Trophoblast cell (in vitro differentiated cells and primary cell): ENCODE measurements around the gene NUP62.

Experiments
- DNase-seq, 2 donors: peaks; one replicate each; pipeline ENCODE4 v3.0.0-alpha.2; 2016
- H2AFZ ChIP-seq: 2 replicates; pipeline ENCODE4 v1.6.1; 2013; ENCODE audit warnings: low read length, moderate library complexity, mild to moderate bottlenecking; ENCODE audit not compliant: insufficient read depth, poor library complexity
- H2AK5ac ChIP-seq: 2 replicates; pipeline ENCODE4 v1.6.1; 2013; ENCODE audit warnings: mild to moderate bottlenecking, low read length
- H2BK120ac ChIP-seq: 2 replicates; pipeline ENCODE4 v1.6.1; 2013; ENCODE audit warnings: low read length, mild to moderate bottlenecking, moderate library complexity; ENCODE audit not compliant: insufficient read depth, poor library complexity
- H2BK12ac ChIP-seq: 2 replicates; pipeline ENCODE4 v1.6.1; 2013; ENCODE audit warnings: mild to moderate bottlenecking, low read length, moderate library complexity
- H2BK5ac ChIP-seq: 2 replicates; pipeline ENCODE4 v1.6.1; 2013; ENCODE audit warnings: low read length, low read depth, moderate library complexity, mild to moderate bottlenecking; ENCODE audit not compliant: poor library complexity
- H3K14ac ChIP-seq: 2 replicates; pipeline ENCODE4 v1.6.1; 2013; ENCODE audit warnings: mild to moderate bottlenecking, low read length
- H3K18ac ChIP-seq: 2 replicates; pipeline ENCODE4 v1.6.1; 2013; ENCODE audit warnings: mild to moderate bottlenecking, low read length
- H3K23ac ChIP-seq: 2 replicates; pipeline ENCODE4 v1.6.1; 2013; ENCODE audit warnings: low read length
- H3K27ac ChIP-seq: 2 replicates; pipeline ENCODE4 v1.5.1; 2013; ENCODE audit warnings: low read depth, mild to moderate bottlenecking, inconsistent platforms, low read length, moderate library complexity
- H3K27me3 ChIP-seq: 2 replicates; pipeline ENCODE4 v1.6.1; 2013; ENCODE audit warnings: inconsistent platforms, mild to moderate bottlenecking, low read length, moderate library complexity; ENCODE audit not compliant: insufficient read depth
- H3K36me3 ChIP-seq, 2 experiments: 1 replicate in 1 of 2; 2 replicates in 1 of 2; pipeline ENCODE4 v1.6.1; 2013; ENCODE audit warnings: low read length in 2 of 2, mild to moderate bottlenecking in 2 of 2, moderate library complexity in 1 of 2; ENCODE audit not compliant: insufficient read depth in 2 of 2, control insufficient read depth in 1 of 2
- H3K4ac ChIP-seq: 2 replicates; pipeline ENCODE4 v1.6.1; 2013; ENCODE audit warnings: low read depth, mild to moderate bottlenecking, low read length, moderate library complexity
- H3K4me1 ChIP-seq, 2 experiments: 1 replicate in 1 of 2; 2 replicates in 1 of 2; pipeline ENCODE4 v1.6.1; 2013; ENCODE audit warnings: low read length in 2 of 2, mild to moderate bottlenecking in 2 of 2, moderate library complexity in 1 of 2; ENCODE audit not compliant: insufficient read depth in 2 of 2, control insufficient read depth in 1 of 2
- H3K4me2 ChIP-seq: 2 replicates; pipeline ENCODE4 v1.6.1; 2013; ENCODE audit warnings: inconsistent platforms, mild to moderate bottlenecking, low read length, moderate library complexity
- H3K4me3 ChIP-seq: 2 replicates; pipeline ENCODE4 v1.5.1; 2013; ENCODE audit warnings: mild to moderate bottlenecking, low read depth, low read length, inconsistent platforms
- H3K79me1 ChIP-seq: one replicate; pipeline ENCODE4 v1.6.1; 2013; ENCODE audit warnings: low read length
- H3K79me2 ChIP-seq: 2 replicates; pipeline ENCODE4 v1.6.1; 2013; ENCODE audit warnings: low read length, mild to moderate bottlenecking; ENCODE audit not compliant: control insufficient read depth, insufficient read depth, poor library complexity
- H3K9ac ChIP-seq: 2 replicates; pipeline ENCODE4 v1.6.1; 2013; ENCODE audit warnings: mild to moderate bottlenecking, low read length
- H3K9me3 ChIP-seq: 2 replicates; pipeline ENCODE4 v1.6.1; 2013; ENCODE audit warnings: low read depth, mild to moderate bottlenecking, control low read depth, inconsistent platforms, low read length; ENCODE audit not compliant: insufficient read depth
- H4K12ac ChIP-seq: 2 replicates; pipeline ENCODE4 v1.6.1; 2013; ENCODE audit warnings: low read depth, mild to moderate bottlenecking, low read length, moderate library complexity
- H4K8ac ChIP-seq: 2 replicates; pipeline ENCODE4 v1.6.1; 2013; ENCODE audit warnings: low read depth, mild to moderate bottlenecking, low read length, moderate library complexity
- H4K91ac ChIP-seq: one replicate; pipeline ENCODE4 v1.6.1; 2013; ENCODE audit warnings: low read depth, mild to moderate bottlenecking, low read length, moderate library complexity
- WGBS: extraction: QIAGEN DNeasy Blood & Tissue Kit; methylation state at CpG from one replicate; pipeline ENCODE4 v1.1.7; 2013; ENCODE audit warnings: missing lambda C conversion rate; ENCODE audit not compliant: insufficient read length, insufficient coverage; ENCODE audit errors: extremely low coverage; 5-methylcytosine and 5-hydroxymethylcytosine counted together

The NUP62 gene

DNA sequence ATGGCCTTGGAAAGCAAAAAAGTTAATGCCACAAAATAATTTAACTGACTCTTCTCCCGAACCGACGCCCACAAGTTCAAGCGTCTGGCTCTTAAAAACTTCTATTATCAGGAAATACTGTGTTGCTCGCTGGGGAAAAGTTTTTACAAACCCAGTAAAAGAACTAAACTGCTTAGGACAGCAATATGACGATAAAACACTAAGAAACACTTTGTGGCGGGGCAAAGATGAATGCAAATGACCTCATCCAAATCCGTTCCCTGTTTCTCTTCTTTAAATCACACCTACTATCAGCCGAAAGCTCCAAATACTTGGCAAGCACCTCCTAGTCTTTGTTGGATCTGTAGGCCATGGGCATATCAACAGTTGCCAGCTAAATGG is 26.8 kb upstream of the NUP62 start:
- no CpG with 5 or more reads among the region's 9 CpGs for whole genome bisulfite sequencing
- H3K27ac ChIP-seq, result no peak overlapping the region

DNA sequence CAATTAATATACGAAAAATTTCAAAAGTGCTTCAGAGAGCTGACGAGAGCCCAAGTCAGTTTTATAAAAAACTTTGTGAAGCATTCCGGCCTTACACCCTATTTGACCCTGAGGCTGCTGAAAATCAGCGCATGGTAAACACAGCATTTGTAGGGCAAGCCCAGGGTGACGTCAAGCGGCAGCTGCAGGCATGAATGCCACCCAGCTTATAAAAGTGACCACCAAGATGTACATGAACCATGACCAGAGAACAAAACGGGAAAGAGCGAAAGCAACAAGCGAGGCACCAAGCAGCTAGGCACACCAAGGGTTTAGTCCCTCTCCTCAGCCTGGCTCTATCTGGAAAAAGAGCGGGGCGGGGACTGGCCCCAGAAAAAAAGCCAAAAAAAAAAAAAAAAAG is 25.6 kb upstream of the NUP62 start:
- Histone ChIP-seq H3K4me3 (no peak overlapping the region), H2AK5ac (no peak overlapping the region), H3K4me1 (no peaks in the 10 kb centered on the region), H3K27me3 (no peaks in the 10 kb centered on the region), H2AFZ (no peak overlapping the region), H4K91ac (no peak overlapping the region), H3K9me3 (no peaks in the 10 kb centered on the region), H3K36me3 (no peaks in the 10 kb centered on the region), H3K79me1 (no peaks in the 10 kb centered on the region), H3K4me2 (no peak overlapping the region), H3K79me2 (no peaks in the 10 kb centered on the region), H3K27ac (no peak overlapping the region), H2BK5ac (no peak overlapping the region), H4K12ac (no peak overlapping the region), H3K4ac (no peak overlapping the region), H2BK120ac (no peak overlapping the region), H3K9ac (no peak overlapping the region), H2BK12ac (no peak overlapping the region), H3K14ac (no peak overlapping the region), H3K23ac (no peak overlapping the region), H4K8ac (no peak overlapping the region), H3K18ac (no peak overlapping the region)
- WGBS, result no CpG with 5 or more reads among the region's 11 CpGs
- no peak for DNase-seq

More for the DNA sequence above, 26.8 kb upstream of the NUP62 start:
- no peak overlapping the region for H2BK120ac ChIP-seq
- H3K23ac ChIP-seq, result no peak overlapping the region
- H3K27me3 ChIP-seq, result no peaks in the 10 kb centered on the region
- H2AFZ ChIP-seq, result no peak overlapping the region
- H3K14ac ChIP-seq, result no peak overlapping the region
- no peaks in the 10 kb centered on the region for H3K36me3 ChIP-seq
- H4K91ac ChIP-seq, result no peak overlapping the region
- no peak for DNase-seq
- no peaks in the 10 kb centered on the region for H3K4me1 ChIP-seq
- peaks cover under 1% of the 10 kb centered on the region for H3K9me3 ChIP-seq
- no peak overlapping the region for H3K18ac ChIP-seq
- no peak overlapping the region for H3K4ac ChIP-seq
- H4K8ac ChIP-seq, result no peak overlapping the region
- no peak overlapping the region for H2AK5ac ChIP-seq
- no peak overlapping the region for H2BK5ac ChIP-seq
- no peak overlapping the region for H3K4me2 ChIP-seq
- no peaks in the 10 kb centered on the region for H3K79me2 ChIP-seq
- H2BK12ac ChIP-seq, result no peak overlapping the region
- no peak overlapping the region for H4K12ac ChIP-seq
- H3K4me3 ChIP-seq, result no peak overlapping the region
- no peak overlapping the region for H3K9ac ChIP-seq
- H3K79me1 ChIP-seq, result no peaks in the 10 kb centered on the region

DNA sequence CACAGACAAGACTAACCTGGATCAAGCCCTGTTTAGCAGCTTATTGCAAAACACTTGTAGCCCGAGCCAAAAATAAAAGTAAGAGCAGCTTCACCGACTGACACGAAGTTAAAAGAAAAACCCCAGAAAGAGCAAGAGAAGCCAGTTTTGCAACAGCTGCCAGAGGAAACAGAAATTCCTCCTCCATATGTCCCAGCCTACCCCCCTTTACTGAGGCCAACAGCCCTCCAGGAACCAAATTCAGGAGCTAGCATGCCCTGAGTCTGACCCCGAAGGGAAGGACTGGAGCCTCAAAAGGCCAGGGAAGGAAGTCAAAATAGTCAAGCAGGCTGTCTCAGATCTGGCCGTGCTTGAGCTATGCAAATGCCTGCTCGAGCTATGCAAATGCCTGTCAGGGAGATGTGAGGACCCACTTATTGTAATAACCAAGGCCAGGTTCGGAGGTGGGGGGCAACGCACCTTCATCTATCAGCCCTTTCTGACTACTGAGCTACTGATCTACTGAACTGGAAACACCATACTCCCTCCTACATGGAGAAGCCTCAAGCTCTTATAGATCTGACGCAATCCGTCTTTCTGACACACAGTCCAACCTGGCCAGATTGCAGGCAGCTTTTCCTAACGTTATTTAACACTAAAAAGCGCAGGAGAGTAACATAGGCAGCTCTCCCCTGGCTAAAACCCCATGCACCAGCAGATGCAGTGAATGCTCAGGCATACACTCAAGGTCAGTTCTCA is 25.0 kb upstream of the NUP62 start:
- WGBS, result no CpG with 5 or more reads among the region's 12 CpGs
- Histone ChIP-seq H3K18ac (no peak overlapping the region), H2BK5ac (no peak overlapping the region), H3K4me1 (no peaks in the 10 kb centered on the region), H3K4me3 (no peak overlapping the region), H3K4me2 (no peak overlapping the region), H3K27me3 (no peaks in the 10 kb centered on the region), H3K36me3 (no peaks in the 10 kb centered on the region), H2BK120ac (no peak overlapping the region), H2BK12ac (no peak overlapping the region), H2AK5ac (no peak overlapping the region), H3K79me1 (no peaks in the 10 kb centered on the region), H4K12ac (no peak overlapping the region), H4K8ac (no peak overlapping the region), H3K27ac (no peak overlapping the region), H2AFZ (no peak overlapping the region), H3K79me2 (no peaks in the 10 kb centered on the region), H3K9me3 (no peaks in the 10 kb centered on the region), H3K4ac (no peak overlapping the region), H3K14ac (no peak overlapping the region), H4K91ac (no peak overlapping the region), H3K23ac (no peak overlapping the region), H3K9ac (no peak overlapping the region)
- no peak for DNase-seq

DNA sequence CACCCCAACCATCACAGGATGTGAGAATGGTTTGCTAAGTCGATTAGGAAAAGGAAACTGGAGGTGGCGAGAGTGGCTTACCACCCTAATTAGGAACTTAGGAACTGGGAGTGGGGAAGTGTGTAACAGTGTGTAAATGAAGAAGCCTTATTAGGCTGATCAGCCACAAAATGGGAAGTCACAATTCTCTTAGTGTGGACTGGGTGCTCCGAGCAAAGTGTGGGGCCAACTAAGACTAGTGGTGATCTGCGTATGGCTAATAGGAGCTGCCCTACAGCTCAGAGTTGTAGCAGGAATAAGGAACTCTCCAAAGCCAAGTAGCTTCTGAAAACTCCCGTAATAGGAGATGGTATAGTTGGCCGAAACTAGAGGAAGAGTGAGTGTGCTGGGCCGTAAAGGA is 24.1 kb upstream of the NUP62 start:
- Histone ChIP-seq H3K4ac (no peak overlapping the region), H3K79me2 (no peaks in the 10 kb centered on the region), H2BK5ac (no peak overlapping the region), H2AK5ac (no peak overlapping the region), H3K27me3 (no peaks in the 10 kb centered on the region), H3K9me3 (no peaks in the 10 kb centered on the region), H2BK120ac (no peak overlapping the region), H3K36me3 (no peaks in the 10 kb centered on the region), H3K27ac (no peak overlapping the region), H4K12ac (no peak overlapping the region), H3K4me1 (no peaks in the 10 kb centered on the region), H4K91ac (no peak overlapping the region), H3K18ac (no peak overlapping the region), H4K8ac (no peak overlapping the region), H2BK12ac (no peak overlapping the region), H3K9ac (no peak overlapping the region), H2AFZ (no peak overlapping the region), H3K4me3 (no peak overlapping the region), H3K14ac (no peak overlapping the region), H3K23ac (no peak overlapping the region), H3K4me2 (no peak overlapping the region), H3K79me1 (no peaks in the 10 kb centered on the region)
- no CpG with 5 or more reads among the region's 7 CpGs for WGBS
- no peak for DNase-seq
